ENCODE measurements around the gene MIA2.
A peak's percentile ranks its signal among the peaks of the same experiment; 100 is the strongest.

Gene MIA2

DNA sequence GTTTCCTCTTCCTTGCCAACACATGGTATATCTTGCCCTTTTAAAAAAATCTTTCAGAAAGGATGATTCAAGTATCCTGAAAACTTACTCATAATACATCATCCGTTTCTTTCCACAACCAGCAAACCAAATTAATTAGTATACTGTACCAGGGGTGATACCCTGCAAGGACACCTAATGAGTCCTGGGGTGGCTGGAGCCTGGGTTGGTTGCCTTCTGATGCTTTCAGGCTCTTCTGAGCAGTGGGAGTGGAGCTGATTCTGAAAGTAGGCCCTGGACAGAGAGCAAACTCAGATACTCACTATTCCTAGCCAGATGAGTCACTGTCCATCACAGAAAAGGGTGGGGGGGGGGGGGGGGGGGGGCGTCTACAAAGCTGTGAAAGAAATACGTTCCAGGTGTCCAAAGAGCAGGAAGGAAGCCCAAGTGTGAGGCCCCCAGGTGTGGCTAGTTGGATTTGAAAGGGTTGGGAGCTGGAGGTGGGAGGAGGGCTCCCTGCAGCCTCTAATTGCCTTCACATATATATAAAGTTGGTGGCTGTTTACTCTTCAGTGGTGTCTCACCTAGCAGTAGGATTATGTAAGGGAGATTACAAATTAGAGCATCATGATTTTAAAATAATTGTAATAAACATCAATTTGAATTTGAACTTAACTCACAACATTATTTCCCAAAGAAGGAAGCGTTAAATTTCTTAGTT, 162.0 kb downstream of the MIA2 start:
- no peak for DNase-seq

DNA sequence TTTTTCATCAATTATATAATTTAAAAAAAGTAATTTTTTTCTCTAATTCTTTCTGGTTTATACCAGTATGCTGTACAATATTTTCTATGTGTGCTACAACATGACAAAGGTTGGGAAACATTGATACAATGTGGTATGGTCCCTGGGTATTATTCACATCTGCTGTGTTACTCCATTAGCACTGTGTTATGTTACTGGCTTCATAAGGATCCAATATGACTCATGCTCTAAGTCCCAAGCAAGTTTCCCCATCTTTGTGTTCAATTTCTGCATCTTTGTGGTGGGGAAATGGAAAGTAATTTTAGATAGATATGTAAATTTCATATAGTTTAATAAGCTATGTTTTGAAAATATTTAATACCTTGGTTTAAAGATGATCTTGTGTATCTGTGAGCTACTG, 162.7 kb downstream of the MIA2 start:
- no peak for DNase-seq

DNA sequence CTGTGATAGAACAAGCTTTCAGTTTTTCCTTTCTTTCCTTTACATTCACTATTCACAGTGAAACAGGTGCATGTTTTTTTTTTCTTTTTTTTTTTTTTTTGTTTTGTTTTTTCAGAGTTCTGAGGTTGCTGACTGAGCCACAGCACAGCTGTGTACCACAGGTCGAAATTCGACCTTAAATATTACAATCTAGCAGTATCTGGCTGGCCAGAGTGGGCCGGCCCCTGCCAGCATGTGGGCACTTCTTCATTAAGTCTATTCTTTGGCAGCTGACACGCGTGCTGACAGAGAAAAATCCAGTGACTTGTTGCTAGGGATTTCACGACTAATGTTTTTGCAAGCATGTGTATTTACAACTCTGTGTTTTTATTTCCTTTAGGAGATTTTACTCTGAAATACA, 164.7 kb downstream of the MIA2 start:
- no peak for DNase-seq

DNA sequence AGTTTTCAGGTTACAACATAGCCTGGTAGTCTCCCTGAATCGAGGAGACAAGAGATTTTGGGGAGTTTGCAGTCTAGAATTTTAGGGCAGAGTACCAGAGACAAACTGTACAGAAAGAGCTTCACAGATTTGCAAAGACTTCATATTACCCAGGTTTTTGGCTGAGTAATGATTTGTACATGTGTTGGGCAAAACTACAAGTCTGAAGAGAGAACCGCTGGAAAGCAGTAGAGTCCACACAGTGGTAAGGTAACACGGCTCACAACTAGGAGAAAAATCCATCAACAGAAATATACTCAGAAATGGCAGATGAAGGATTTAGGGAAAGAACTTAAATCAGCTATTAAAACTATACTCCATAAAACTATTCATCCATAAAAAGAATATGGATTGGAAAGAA, 172.8 kb downstream of the MIA2 start:
- no peak for DNase-seq

DNA sequence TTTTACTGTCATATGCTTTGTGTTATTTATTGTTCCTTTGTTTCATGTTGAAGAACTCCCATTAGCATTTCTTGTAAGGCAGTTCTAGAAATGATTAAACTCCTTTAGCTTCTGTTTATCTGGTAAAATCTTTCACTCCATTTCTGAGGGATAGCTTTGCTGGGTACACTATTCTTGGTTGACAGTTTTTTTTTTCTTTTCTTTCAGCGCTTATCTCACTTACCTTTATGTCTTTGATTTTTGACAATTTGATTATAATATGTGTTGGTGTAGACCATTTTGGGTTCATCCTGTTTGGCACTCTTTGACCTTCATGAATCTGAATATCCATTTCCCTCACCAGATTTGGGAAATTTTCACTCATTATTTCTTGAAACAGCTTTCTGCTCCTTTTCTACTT, 182.4 kb downstream of the MIA2 start:
- no peak for DNase-seq

DNA sequence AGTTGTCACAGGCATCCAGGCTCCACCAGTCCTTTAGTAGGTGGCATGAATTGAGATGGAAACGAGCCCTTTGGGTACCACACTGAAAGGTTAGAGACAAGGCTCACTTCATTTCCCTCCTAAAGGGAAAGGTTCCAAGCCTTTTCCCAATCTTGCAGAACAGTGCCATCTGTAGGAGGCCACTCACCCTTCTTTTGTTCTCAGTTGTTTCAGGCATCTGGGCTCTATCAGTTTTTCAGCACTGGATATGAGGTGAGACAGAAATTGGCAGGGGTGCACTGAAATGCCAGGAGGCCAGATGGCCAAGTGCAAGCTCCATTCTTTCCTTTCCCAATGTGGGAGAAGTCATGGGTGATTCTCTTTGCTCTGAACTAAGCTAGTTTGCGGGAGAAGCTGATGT, 183.3 kb downstream of the MIA2 start:
- no peak for DNase-seq

DNA sequence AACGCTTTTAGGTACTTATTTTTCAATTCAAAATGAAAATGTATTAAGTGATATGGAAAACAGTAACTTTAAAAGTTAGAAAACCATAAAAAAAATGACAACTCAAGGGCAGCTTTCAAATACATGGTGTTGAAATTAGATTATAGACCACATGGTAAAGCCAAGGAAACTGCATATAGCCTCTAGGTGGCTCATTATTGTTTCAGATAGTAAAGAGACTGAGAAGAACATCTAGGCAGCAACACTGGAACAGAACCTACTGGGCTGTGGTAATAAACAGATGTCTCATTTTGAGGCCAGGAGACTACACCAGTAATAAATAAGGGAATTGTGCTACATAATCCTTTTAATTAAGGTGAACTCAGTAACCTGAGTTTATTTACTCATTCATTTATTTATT, 185.6 kb downstream of the MIA2 start:
- no peak for DNase-seq

DNA sequence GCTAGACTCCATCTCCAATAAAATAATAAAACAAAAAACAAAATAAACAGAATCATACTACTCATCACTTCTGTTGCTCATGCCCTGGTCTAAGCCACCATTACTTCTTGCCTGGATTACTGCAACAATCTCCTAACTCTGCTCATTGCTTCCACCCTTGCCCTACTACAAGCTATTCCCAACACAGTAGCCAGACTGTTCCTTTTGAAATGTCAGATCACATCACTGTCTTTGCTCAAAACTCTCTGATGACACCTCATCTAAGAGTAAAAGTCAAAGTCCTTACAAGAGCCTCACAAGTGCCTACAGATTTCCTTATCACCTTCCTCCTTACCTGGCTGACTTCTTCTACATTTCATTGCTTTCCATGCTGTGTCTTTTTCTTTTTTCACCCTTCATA, 188.5 kb downstream of the MIA2 start:
- no peak for DNase-seq

DNA sequence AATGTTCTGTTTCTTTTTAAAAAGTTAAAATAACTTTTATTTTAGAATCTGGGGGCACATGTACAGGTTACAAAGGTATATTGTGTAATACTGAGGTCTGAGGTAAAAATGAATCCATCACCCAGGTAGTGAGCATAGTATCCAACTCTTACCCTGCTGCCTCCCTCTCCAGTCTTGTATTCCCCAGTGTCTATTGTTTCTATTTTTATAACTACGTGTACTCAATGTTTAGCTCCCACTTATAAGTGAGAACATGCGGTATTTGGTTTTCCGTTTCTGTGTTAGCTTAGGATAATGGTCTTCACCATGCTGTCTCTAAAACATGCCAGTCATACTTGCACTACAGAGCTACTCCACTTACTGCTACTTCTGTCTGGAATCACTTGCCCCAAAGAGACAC, 190.1 kb downstream of the MIA2 start:
- DNase-seq, result no peak

DNA sequence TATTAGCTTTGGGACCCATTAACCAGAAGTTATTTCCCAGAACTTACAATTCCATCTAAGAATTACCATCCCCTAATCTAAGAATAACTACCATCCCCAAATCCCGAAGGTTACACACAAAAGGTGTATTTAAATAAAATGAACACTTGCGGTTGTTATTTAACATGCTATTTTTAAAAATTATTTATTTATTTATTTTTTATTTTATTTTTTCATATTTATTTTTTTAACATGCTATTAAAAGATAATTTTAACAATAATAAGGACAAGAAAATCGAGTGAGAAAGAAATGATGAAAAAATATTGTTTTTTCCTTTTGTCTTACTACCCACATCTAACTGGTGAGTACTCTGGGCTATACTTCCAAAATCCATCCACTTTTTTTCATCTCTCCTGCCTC, 192.2 kb downstream of the MIA2 start:
- no peak for DNase-seq

DNA sequence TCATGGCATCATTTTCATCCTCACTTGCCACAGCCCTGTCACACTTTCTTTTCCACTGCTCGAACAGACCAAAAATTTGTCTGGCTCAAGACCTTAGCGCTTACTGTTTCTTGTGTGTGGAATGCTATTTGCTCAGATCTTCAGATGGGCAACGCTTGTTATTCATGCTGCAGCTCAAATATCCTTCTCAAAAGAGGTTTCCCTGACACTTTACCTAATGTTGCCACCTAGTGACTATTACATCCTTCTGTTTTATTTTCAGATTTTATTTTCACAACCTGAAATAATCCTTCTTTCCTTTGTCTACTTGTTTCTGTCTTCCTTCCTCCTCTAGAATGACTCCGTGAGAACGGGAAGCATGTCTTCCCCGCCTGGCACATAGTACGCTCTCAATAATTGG, 192.9 kb downstream of the MIA2 start:
- DNase-seq, result no peak

DNA sequence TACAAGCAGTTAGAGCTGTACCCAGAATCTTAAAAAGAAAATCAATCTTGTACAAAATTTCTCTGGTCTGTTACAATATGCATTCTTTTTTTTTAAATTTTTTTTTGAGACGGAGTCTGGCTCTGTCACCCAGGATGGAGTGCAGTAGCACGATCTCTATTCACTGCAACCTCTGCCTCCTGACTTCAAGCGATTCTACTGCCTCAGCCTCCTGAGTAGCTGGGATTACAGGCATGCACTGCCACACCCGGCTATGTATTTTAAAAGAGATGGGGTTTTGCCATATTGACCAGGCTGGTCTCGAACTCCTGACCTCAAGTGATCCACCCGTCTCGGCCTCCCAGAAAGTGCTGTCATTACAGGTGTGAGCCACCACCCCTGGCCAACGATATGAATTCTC, 194.4 kb downstream of the MIA2 start:
- no peak for DNase-seq

DNA sequence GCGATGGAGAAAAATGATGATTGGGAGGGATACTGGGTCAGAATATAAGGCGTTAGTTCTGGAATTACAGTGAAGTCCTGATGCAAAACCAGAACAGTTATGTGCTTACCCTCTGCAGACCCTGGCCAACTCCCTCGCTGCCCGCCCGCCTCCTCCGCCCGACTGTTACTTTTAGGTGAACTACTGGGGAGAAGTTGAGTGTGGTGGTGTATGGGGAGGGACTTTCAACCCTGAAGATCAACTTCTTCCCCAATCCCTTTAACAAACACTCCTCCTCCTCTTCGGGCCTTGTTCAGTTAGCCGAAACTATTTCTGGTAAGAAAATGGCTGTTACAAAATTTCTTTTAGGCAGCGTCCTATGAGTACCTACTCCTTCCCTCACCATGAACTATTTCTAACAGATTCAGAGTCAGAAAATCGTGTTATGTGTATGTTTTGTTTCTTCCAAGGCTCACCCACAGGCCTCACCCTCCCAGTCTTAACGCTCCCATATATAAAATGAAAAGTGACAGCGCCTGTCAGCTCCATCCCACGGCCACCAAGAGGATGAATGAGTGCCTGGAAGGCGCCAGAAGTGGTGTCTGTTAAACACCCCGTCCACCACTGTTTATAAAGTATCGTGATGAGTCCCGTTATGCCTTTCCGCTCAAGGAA, 197.2 kb downstream of the MIA2 start:
- DNase-seq, result peak; percentile 39

DNA sequence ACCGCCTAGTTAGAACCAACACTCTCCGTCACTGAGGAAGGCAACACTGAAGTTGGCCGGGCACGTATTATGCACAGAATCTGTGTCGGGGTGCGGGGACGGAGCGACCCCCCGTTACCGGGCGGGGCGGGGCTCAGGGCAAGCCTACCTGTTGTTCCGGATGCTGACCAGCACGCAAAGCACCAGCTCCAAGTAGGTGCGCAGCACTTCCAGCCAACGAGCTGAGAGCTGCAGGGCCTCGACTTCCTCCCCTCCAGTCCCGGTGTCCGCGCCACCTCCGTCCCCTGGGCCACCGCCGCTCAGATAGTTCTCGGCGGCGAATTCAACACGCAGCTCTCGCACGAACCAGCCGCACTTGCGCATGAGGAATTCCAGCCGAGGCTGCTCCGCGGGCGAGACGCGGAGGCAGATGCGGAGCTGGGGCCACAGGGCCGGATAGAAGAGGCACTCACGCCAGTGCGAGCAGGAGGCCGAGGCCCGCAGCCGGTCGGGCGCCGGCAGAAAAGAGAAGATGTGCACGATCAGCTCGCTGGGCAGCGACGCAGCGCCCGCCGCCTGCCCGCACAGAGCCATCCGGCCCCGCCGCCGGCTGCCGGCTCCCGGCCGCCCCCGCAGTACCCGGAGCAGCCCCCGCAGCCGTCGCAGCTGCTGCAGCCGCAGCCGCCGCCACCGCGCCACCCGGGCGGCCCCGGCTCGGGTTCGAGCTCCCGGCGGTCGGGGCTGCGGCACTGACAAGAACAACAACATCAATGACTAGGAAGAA, 197.9 kb downstream of the MIA2 start:
- DNase-seq, result peak; percentile 85

DNA sequence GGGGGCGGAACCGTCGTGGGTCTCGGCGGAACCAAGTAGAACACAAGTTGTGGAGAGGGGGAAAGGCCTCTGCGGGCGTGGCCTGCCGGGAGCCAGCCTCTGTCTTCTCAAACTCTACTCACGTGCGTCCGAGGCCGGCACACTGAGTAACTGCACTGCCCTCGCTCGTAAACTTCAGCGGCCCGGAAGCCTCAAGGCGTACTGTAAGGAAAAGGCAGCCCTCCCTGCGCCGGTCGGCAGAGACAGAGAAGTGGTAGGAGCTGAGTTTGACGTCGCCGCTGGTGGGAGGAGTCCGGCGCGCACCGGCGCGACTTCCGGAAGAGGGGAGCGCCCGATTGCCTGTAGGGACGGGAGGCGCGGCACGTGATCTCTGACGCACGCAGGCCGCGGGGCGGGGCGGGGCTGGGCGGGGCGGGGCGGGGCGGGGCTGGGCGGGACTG, 198.5 kb downstream of the MIA2 start, which contains the start of gene FBXO33:
TSS of gene FBXO33 (minus strand) at position 255 of the 440 bp plus-strand sequence. CDS start 271 bp downstream, outside the sequence.
- peak; percentile 99 for DNase-seq

DNA sequence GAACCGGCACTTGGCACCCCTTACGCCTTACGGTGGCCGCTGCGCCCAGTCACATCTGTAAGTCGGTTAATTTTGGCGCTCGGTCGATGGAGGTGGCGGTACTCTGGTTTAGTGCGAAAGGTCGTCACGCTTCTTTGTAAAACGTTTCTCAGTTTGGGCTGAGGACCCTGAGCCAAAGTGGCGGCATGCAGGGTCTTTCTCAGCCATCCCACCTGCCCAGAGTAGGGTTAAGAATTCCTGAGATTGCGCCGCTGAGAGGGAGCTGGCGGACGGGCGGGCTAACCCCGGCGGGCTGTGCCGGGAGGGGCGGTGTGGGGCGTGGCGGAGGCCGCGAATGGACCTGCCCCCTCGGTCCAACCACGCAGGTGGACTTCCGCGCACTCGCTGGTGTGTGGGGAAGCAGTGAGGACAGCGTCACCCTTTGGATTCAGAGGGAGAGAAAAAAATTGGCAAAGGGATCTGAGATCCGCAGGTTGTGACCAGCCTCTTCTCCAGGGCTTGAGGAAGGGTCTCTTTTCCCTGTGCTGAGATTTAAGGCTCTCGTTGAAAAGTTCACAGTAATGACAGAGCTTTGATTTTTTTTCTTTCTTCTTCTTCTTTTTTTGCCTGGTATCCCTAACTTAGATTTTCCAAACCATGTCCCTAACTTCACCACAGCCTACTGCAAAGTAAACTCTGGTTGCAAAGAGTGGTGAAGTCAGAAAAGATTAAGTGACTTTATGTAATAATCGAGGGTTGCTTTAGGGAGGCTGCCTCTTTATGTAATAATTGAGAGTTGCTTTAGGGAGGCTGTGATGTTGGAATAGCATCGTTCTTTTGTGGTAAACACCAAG, 199.1 kb downstream of the MIA2 start:
- peak; percentile 96 for DNase-seq

DNA sequence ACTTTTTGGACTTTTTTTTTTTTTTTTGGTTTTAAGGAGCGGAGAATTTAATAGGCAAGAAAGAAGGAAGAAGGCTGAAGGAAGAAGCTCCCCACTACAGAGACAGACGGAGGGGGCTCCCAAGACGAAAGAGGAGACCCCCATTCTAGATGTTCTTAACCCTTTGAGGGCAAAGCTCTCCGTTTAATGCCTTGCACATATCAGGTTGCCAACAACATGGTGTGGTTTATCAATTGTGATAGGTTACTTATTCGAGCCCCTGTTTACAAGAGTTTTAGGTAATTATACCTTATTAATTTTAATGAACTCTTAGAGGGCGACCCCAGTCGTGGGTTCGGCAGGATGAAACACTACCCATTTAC, 199.7 kb downstream of the MIA2 start:
- no peak for DNase-seq

DNA sequence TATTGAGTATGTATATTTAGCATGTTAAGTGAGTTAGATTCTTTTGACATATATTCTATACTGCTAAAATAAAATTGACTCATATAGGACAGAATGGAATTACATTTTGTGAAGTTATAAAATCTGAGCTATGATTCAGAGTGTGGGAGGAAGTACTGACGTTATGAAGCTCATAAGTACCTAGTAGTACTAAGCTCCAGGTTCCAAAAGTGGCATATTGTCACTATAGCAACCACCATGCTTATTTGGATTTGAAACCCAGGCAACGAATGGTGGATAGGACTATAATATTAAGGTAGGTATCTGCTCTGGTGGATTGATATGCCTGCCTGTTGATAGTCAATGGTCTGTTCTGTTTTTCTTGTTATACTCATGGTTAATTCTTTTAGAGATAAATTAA, 200.7 kb downstream of the MIA2 start:
- DNase-seq, result no peak

DNA sequence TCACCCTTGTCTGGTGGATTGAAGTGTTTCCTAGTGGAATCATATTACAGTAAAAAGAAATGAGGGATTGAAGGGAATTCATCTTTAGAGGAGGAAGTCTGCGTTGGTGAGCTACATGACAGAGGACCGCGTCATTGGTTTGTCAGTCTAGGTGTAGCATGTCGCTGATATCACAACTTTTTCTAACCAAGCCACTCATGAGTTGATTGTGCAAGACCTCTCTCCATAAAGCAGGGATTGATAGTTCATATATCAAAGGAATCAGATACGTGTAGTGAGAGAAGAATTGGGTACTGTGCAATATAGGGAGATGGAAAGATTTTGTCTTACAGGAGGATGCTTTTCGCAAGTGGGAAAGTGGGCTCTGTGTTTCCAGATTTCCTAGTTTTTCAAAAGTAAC, 201.5 kb downstream of the MIA2 start:
- DNase-seq, result no peak
